Measurements from ENCODE around the gene PMAIP1. TPM values are rescaled to one million over a fixed set of nuclear protein-coding genes. Genes with fewer than 3 reads are reported as not detected.
A peak's percentile ranks its signal among the peaks of the same experiment; 100 is the strongest.

Gene PMAIP1
- total RNA-seq, 2 experiments from 2014 or later = 92.8 to 98.9 TPM

DNA sequence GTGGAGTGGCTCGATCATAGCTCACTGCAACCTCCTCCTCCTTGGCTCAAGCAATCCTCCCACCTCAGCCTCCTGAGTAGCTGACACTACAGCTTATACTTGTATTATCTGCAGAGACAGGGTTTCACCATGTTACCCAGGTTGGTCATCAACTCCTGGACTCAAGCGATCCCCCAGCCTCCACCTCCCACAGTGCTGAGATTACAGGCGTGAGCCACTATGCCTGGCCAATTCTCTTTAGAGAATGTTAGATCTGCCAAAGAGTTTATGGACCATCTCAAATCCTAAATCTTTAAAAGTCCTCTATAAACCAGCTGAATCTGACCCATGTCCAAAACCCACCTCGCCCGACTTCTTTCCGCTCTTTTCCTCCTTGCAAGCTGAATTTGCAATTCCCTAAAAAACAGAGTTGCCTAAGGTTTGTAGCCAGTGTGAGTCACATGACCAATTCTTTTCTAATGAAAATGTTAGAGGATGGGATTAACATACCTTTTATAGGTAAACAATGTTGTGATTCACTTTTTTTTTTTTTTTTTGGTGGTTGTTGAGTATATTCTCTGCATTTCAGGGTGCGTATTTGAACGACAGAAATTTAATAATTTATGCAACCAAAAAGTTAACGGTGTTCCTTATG is 2.4 kb upstream of the PMAIP1 start:
- TF ChIP-seq, protein P1, sequence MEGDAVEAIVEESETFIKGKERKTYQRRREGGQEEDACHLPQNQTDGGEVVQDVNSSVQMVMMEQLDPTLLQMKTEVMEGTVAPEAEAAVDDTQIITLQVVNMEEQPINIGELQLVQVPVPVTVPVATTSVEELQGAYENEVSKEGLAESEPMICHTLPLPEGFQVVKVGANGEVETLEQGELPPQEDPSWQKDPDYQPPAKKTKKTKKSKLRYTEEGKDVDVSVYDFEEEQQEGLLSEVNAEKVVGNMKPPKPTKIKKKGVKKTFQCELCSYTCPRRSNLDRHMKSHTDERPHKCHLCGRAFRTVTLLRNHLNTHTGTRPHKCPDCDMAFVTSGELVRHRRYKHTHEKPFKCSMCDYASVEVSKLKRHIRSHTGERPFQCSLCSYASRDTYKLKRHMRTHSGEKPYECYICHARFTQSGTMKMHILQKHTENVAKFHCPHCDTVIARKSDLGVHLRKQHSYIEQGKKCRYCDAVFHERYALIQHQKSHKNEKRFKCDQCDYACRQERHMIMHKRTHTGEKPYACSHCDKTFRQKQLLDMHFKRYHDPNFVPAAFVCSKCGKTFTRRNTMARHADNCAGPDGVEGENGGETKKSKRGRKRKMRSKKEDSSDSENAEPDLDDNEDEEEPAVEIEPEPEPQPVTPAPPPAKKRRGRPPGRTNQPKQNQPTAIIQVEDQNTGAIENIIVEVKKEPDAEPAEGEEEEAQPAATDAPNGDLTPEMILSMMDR (IDR thresholded peaks at IDR 0.05) = no peak
- intact Hi-C loops (cut with micrococcal nuclease) = no loop called here
- POLR2A ChIA-PET = interaction anchor here (6.3 kb wide), 1 partner anchor 12 kb away, joined by 136 read pairs; no protein-coding TSS in a partner anchor
- Mint-ChIP-seq H3K27me3 (no peaks in the 10 kb centered on the region), H3K27ac (no peak overlapping the region), H3K4me3 (no peak overlapping the region), H3K4me1 (ENCODE audit: low read depth) (peaks cover 13% of the 10 kb centered on the region), H3K9me3 (no peaks in the 10 kb centered on the region), H3K36me3 (ENCODE audit: low read depth) (peaks cover 28% of the 10 kb centered on the region)
- no peak for ATAC-seq
- DNase-seq = no peak
- CTCF ChIA-PET = no interaction called here

DNA sequence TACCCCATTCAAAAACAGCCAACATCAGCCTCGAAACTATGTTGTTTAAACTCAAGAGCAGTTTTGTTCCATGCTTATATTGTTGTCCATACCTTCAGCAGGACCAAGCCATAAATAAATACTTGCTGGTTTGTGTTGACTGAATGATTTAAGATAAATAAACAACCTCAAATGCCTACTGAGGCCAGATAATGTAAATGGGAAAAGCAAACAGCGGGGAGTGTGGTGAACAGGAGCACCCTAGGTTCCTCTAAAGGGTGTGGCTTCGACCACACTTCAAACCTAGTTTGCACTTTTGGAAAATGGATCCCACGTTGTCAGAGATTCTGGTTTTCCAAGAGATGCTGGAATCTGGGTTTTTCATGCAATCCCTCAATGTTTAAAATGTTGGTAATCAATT is 1.7 kb upstream of the PMAIP1 start:
- Mint-ChIP-seq H3K36me3 (ENCODE audit: low read depth) (peaks cover 34% of the 10 kb centered on the region), H3K9me3 (no peaks in the 10 kb centered on the region)

GRCh38 chr18:59898609-59899297 is 1.0 kb upstream of the PMAIP1 start:
- intact Hi-C loops (cut with micrococcal nuclease) = no loop called here
- ATAC-seq = no peak
- CTCF ChIA-PET = interaction anchor here (2.9 to 3.3 kb wide), 2 partner anchors 14 to 61 kb away, joined by 10 to 12 read pairs; no protein-coding TSS in a partner anchor

More for the DNA sequence above, 1.7 kb upstream of the PMAIP1 start:
- ChIA-PET CTCF (interaction anchor here (3.3 kb wide), 1 partner anchor 61 kb away, joined by 10 read pairs; no protein-coding TSS in a partner anchor), POLR2A (interaction anchor here (1.3 to 6.3 kb wide), 3 partner anchors 13 to 96 kb away, joined by 3 to 136 read pairs (median 4); no protein-coding TSS in a partner anchor)
- Mint-ChIP-seq H3K4me3 (peak overlapping the region; percentile 92), H3K27ac (no peak overlapping the region), H3K27me3 (no peaks in the 10 kb centered on the region), H3K4me1 (ENCODE audit: low read depth) (peaks cover 20% of the 10 kb centered on the region)
- TF ChIP-seq, protein P1 (IDR thresholded peaks at IDR 0.05) = no peak
- intact Hi-C loops (cut with micrococcal nuclease) = no loop called here
- ATAC-seq = no peak
- no peak for DNase-seq

DNA sequence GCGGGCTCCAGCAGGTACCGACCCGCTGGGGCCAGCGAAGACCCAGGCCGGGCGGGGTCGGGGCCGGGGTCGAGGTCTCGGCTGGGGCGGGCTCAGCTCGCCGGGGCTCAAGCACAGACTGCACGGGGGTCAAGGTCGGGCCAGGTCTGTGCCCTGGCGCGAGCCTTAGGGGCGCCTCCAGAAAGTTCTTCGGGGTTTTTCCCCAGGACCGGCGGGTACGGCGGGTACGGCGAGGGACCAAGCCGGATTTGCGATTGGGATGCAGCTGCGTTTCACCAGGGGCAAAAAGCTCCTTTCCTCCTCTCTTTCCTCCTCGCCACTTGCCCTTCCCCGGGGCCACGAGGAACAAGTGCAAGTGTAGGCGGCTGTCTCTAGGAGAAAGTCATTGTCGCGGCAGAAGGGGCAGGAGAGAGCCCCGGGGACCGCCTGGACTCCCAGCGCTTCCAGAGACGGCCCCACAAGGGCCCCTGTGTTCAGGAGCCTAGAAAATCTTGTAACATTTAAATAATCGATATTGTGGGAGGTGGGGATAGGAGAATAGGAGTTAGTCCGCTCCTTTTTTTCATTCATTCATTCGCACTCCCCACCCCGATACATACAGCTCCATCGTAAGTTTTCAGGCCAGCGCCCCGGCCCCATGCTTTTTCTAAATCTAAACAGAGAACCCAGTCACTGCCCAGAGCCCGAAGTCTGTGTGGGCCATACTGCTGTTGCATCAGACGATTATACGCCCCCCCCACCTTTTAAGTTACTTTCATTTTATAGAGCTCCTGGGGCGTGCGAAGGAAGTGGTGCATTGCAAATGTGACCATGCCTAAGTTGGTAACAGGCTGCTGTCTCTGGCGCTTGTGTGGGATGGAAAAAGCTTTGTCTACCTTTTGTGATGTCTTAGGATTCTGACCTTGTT is 679 bp downstream of the PMAIP1 start:
- no peaks in the 10 kb centered on the region for H3K27me3 Mint-ChIP-seq
- ChIA-PET POLR2A (interaction anchor here (0.6 to 6.3 kb wide), 25 partner anchors 10 to 1988 kb away, joined by 3 to 136 read pairs (median 6); partner anchors contain the start of gene LMAN1), CTCF (interaction anchor here (0.7 to 3.3 kb wide), 9 partner anchors 8 to 486 kb away, joined by 3 to 12 read pairs (median 4); no protein-coding TSS in a partner anchor)
- H3K4me3 Mint-ChIP-seq = peak overlapping the region; percentile 92
- H3K36me3 Mint-ChIP-seq (ENCODE audit: low read depth) = peaks cover 50% of the 10 kb centered on the region
- DNase-seq (peak; percentile 86), ATAC-seq (peak; percentile 54)
- intact Hi-C loops (cut with micrococcal nuclease) = loop anchor here (5.0 to 10.0 kb wide), 2 partner anchors 63 to 546 kb away; partner anchors contain the start of gene LMAN1
- peak overlapping the region; percentile 97 for H3K27ac Mint-ChIP-seq
- TF ChIP-seq, protein P1 (IDR thresholded peaks at IDR 0.05) = no peak
- peaks cover 38% of the 10 kb centered on the region for H3K4me1 Mint-ChIP-seq (ENCODE audit: low read depth)
- H3K9me3 Mint-ChIP-seq = no peaks in the 10 kb centered on the region

More at GRCh38 chr18:59898609-59899297, 1.0 kb upstream of the PMAIP1 start:
- DNase-seq = no peak
- peak overlapping the region; percentile 96 for H3K27ac Mint-ChIP-seq
- peaks cover 23% of the 10 kb centered on the region for H3K4me1 Mint-ChIP-seq (ENCODE audit: low read depth)
- no peaks in the 10 kb centered on the region for H3K9me3 Mint-ChIP-seq
- TF ChIP-seq, protein P1 (IDR thresholded peaks at IDR 0.05) = no peak
- peaks cover 37% of the 10 kb centered on the region for H3K36me3 Mint-ChIP-seq (ENCODE audit: low read depth)
- no peaks in the 10 kb centered on the region for H3K27me3 Mint-ChIP-seq
- peak overlapping the region; percentile 92 for H3K4me3 Mint-ChIP-seq
- POLR2A ChIA-PET = interaction anchor here (1.0 to 6.3 kb wide), 12 partner anchors 14 to 96 kb away, joined by 3 to 136 read pairs (median 8); no protein-coding TSS in a partner anchor
